B cell (primary cell): ENCODE measurements around the gene CBX4. TPM values are rescaled to one million over a fixed set of nuclear protein-coding genes. Genes with fewer than 3 reads are reported as not detected.
A peak's percentile ranks its signal among the peaks of the same experiment; 100 is the strongest.

Source experiments
- ATAC-seq: fragments of 200-7000 bp; cut with Tn5 transposase; one replicate; pipeline ENCODE4 v1.10.0; 2021; ENCODE audit warnings: low read depth, mild to moderate bottlenecking, moderate number of reproducible peaks, moderate library complexity
- CTCF ChIA-PET: fragments of 350-600 bp; sonication (Branson Sonifier 250); formaldehyde crosslinking; loops from one replicate; lab custom pipeline; 2021; ENCODE audit warnings: antibody characterized with exemption, inconsistent platforms; lab: Charles Lee
- POLR2A ChIA-PET: fragments of 350-600 bp; sonication (Branson Sonifier 250); formaldehyde crosslinking; loops from one replicate; lab custom pipeline; 2021; ENCODE audit warnings: antibody characterized with exemption; lab: Charles Lee
- DNase-seq: peaks from one replicate; pipeline ENCODE4 v3.0.0; 2013
- H2AFZ ChIP-seq: 2 replicates; pipeline ENCODE4 v1.6.1; 2012; ENCODE audit warnings: mild to moderate bottlenecking, low read depth, low read length; ENCODE audit not compliant: insufficient read depth, poor library complexity, severe bottlenecking
- H3K27ac ChIP-seq, 2 donors: 1 replicate in 1 of 2; 2 replicates in 1 of 2; pipeline ENCODE4 v1.5.1; 2012 to 2013; ENCODE audit warnings: low read length in 2 of 2, mild to moderate bottlenecking in 2 of 2, moderate library complexity in 1 of 2
- H3K27me3 ChIP-seq, 4 experiments: fragments of 200-600 bp in 1 of 4; sonication (generic) in 1 of 4; replicated peaks in 1 of 4; 1 replicate in 2 of 4; 2 replicates in 2 of 4; pipeline versions ENCODE4 v1.6.1 to v1.7.0; 2013 to 2016; ENCODE audit warnings: low read length in 3 of 4, mild to moderate bottlenecking in 2 of 4, mixed read lengths in 1 of 4, moderate library complexity in 1 of 4; ENCODE audit not compliant: insufficient read depth in 4 of 4, control insufficient read depth in 3 of 4; ENCODE audit errors: control extremely low read depth in 1 of 4
- H3K36me3 ChIP-seq, 2 experiments: replicated peaks in 1 of 2; 1 replicate in 1 of 2; 2 replicates in 1 of 2; pipeline versions ENCODE4 v1.6.1 to v1.7.1; 2013; ENCODE audit warnings: low read length in 1 of 2; ENCODE audit not compliant: insufficient read depth in 2 of 2, control insufficient read depth in 1 of 2; ENCODE audit errors: control extremely low read depth in 1 of 2, extremely low read depth in 1 of 2
- H3K4me1 ChIP-seq, 2 donors: fragments of 200-600 bp in 1 of 2; sonication (generic) in 1 of 2; 1 replicate in 1 of 2; 2 replicates in 1 of 2; pipeline versions ENCODE4 v1.5.1 to v1.6.1; 2013 to 2017; ENCODE audit warnings: low read length in 2 of 2; ENCODE audit not compliant: control insufficient read depth in 2 of 2, insufficient read depth in 2 of 2
- H3K4me2 ChIP-seq: replicated peaks from 2 replicates; pipeline ENCODE3; 2012; ENCODE audit warnings: mild to moderate bottlenecking, low read depth, low read length; ENCODE audit not compliant: poor library complexity, severe bottlenecking
- H3K4me3 ChIP-seq, 5 experiments: fragments of 200-600 bp in 1 of 5; sonication (generic) in 1 of 5; 1 replicate in 3 of 5; 2 replicates in 2 of 5; pipeline versions ENCODE4 v1.5.1 to v1.7.0; 2011 to 2016; ENCODE audit warnings: low read length in 4 of 5, mild to moderate bottlenecking in 4 of 5, low read depth in 2 of 5, control low read depth in 1 of 5, moderate library complexity in 1 of 5; ENCODE audit not compliant: insufficient read depth in 1 of 5; ENCODE audit errors: control extremely low read depth in 1 of 5, extremely low read depth in 1 of 5
- H3K79me2 ChIP-seq: fragments of 200-600 bp; sonication (generic); one replicate; pipeline ENCODE4 v1.6.0; 2016; ENCODE audit warnings: low read length; ENCODE audit not compliant: control insufficient read depth, insufficient read depth
- H3K9ac ChIP-seq: fragments of 200-600 bp; sonication (generic); 2 replicates; pipeline ENCODE4 v1.6.1; 2017; ENCODE audit warnings: mild to moderate bottlenecking, low read length, moderate library complexity
- H3K9me3 ChIP-seq, 3 donors: one replicate each; pipeline versions ENCODE4 v1.6.1 to v1.7.1; 2013; ENCODE audit warnings: low read length in 2 of 3; ENCODE audit not compliant: control insufficient read depth in 2 of 3, insufficient read depth in 1 of 3; ENCODE audit errors: control extremely low read depth in 1 of 3
- H4K20me1 ChIP-seq: 2 replicates; pipeline ENCODE4 v1.6.0; 2012; ENCODE audit warnings: mild to moderate bottlenecking, low read length; ENCODE audit not compliant: insufficient read depth, control insufficient read depth, poor library complexity, severe bottlenecking
- H3K27ac Mint-ChIP-seq: one replicate; pipeline ENCODE4 v1.8.0; 2021; ENCODE audit warnings: mixed read lengths
- H3K27me3 Mint-ChIP-seq: one replicate; pipeline ENCODE4 v1.8.0; 2021; ENCODE audit warnings: mixed read lengths
- H3K4me1 Mint-ChIP-seq: one replicate; pipeline ENCODE4 v1.8.0; 2021; ENCODE audit warnings: mixed read lengths
- H3K4me3 Mint-ChIP-seq: one replicate; pipeline ENCODE4 v1.8.0; 2021; ENCODE audit warnings: mixed read lengths
- H3K9me3 Mint-ChIP-seq: one replicate; pipeline ENCODE4 v1.8.0; 2022; ENCODE audit warnings: mixed read lengths; ENCODE audit not compliant: insufficient read depth
- EZH2 ChIP-seq: IDR thresholded peaks from 2 replicates; pipeline ENCODE4 v1.6.1; 2012; ENCODE audit warnings: borderline replicate concordance, low read depth, mild to moderate bottlenecking, moderate library complexity, low read length; ENCODE audit not compliant: insufficient read depth, poor library complexity, severe bottlenecking
- WGBS: methylation state at CpG from one replicate; pipeline ENCODE4 v1.1.5; 2013; ENCODE audit warnings: missing lambda C conversion rate; ENCODE audit not compliant: insufficient coverage; 5-methylcytosine and 5-hydroxymethylcytosine counted together
- intact Hi-C: fragments of 100-400 bp; cut with micrococcal nuclease; formaldehyde crosslinking; loops from one replicate; pipeline ENCODE4 v1.10.0; 2022
- polyA minus RNA-seq: library from RNA; depleted of rRNA, polyadenylated mRNA; stranded (reverse); fragments of >200 nt; gene quantifications from 2 replicates; pipeline ENCODE4 v1.2.3, GENCODE V29; 2012
- polyA plus RNA-seq: library from polyadenylated mRNA; depleted of rRNA; stranded (reverse); fragments of >200 nt; gene quantifications from 2 replicates; pipeline ENCODE4 v1.2.3, GENCODE V29; 2012
- total RNA-seq, 2 donors: library from RNA; stranded (reverse); fragments of 120-200 nt in 1 of 2; gene quantifications; 1 replicate in 1 of 2; 2 replicates in 1 of 2; pipeline versions ENCODE4 v1.2.3 to v1.2.4, GENCODE V29; 2013 to 2022
- TF ChIP-seq, protein P1 (sequence below): fragments of 200-600 bp; IDR thresholded peaks from one replicate; pipeline ENCODE4 v1.8.0; 2022; ENCODE audit warnings: antibody characterized with exemption, mild to moderate bottlenecking

Gene CBX4
- total RNA-seq: 73.2 and 81.9 TPM in 2 replicates
- 33.8 TPM for total RNA-seq (2013)
- polyA plus RNA-seq: 96.2 and 115 TPM in 2 replicates
- polyA minus RNA-seq: 88.6 and 94.1 TPM in 2 replicates

DNA sequence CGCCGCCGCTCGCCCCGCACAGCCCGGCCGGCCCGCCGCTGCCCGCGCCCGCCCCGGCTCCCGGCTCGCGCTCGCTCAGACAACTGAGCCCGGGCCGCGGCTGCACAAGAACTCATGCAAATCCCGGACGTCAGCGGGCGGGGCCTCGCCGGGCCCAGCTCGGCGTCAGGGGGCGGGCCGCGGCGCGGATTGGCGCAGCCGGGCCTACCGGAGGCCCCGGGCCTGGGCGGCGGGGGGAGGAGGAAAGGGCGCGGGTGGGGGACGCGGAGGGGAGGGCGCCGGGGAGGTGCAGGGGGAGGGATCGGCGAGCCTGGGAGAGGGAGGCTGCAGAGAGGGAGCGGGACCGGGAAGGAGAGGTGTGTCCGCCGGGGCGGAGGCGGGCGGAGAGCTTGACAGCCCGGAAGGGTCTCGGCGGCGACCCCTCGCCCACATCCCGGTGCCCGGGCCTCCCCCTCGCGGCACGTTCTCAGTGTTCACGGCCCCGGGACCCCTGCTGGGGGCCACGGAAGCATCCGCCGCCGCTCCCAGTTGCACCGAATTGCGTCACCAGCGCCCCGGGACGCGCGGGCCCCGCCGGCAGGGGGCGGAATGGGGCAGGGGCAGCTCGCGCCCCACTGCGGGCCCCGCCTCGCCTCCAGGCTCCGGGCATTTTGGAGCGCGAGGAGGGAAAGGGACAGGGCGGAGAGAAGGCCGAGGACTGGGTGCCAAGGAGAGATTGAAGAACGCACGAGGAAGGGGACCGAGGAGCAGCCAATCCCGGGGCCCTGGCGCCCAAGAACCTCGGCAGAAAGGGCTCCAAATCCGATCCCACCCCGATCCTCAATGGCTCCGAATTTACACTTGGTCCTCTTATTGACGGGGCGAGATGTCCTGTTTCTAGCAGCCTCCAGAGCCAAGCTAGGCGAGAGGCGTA, at the start of gene CBX4:
Gene CBX4 (minus strand): TSS at position 85 of the 913 bp plus-strand sequence. CDS start 189 bp downstream, outside the sequence.
- TF ChIP-seq EZH2: no peak
- TF ChIP-seq, protein P1, sequence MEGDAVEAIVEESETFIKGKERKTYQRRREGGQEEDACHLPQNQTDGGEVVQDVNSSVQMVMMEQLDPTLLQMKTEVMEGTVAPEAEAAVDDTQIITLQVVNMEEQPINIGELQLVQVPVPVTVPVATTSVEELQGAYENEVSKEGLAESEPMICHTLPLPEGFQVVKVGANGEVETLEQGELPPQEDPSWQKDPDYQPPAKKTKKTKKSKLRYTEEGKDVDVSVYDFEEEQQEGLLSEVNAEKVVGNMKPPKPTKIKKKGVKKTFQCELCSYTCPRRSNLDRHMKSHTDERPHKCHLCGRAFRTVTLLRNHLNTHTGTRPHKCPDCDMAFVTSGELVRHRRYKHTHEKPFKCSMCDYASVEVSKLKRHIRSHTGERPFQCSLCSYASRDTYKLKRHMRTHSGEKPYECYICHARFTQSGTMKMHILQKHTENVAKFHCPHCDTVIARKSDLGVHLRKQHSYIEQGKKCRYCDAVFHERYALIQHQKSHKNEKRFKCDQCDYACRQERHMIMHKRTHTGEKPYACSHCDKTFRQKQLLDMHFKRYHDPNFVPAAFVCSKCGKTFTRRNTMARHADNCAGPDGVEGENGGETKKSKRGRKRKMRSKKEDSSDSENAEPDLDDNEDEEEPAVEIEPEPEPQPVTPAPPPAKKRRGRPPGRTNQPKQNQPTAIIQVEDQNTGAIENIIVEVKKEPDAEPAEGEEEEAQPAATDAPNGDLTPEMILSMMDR: peak; percentile 74
- Histone ChIP-seq H3K27ac (peak within 1 kb of the TSS; percentile 66 to 67), H3K4me1 (peaks cover 71 to 83% of the 10 kb centered on the region in 2 donors), H3K27me3 (peaks cover 0 to 49% (median 31%) of the 10 kb centered on the region in 4 experiments), H2AFZ (peak within 1 kb of the TSS; percentile 54), H3K79me2 (peaks cover 36% of the 10 kb centered on the region), H3K4me2 (peak within 1 kb of the TSS; percentile 94), H3K9me3 (peaks cover 0 to 43% (median 0%) of the 10 kb centered on the region in 3 donors), H3K36me3 (peaks cover 0 to 19% of the 10 kb centered on the region in 2 experiments), H3K4me3 (peak within 1 kb of the TSS; percentile 63 to 99 (median 94)), H4K20me1 (peaks cover 79% of the 10 kb centered on the region), H3K9ac (peak within 1 kb of the TSS; percentile 85)
- Mint-ChIP-seq H3K4me1 (peaks cover 55% of the 10 kb centered on the region), H3K9me3 (no peaks in the 10 kb centered on the region), H3K27me3 (peaks cover 15% of the 10 kb centered on the region), H3K27ac (peak within 1 kb of the TSS; percentile 98), H3K4me3 (peak within 1 kb of the TSS; percentile 98)
- DNase-seq (peak; percentile 93), ATAC-seq (peak; percentile 73)
- POLR2A ChIA-PET: interaction anchor here (0.6 to 6.9 kb wide), 19 partner anchors 21 to 99 kb away, joined by 3 to 45 read pairs (median 4); partner anchors contain the start of gene CBX8
- intact Hi-C loops: loop anchor here (2.0 to 10.0 kb wide), 6 partner anchors 35 to 1705 kb away; partner anchors contain the start of genes ENPP7 and TMC8
- CTCF ChIA-PET: interaction anchor here (0.7 to 2.9 kb wide), 11 partner anchors 8 to 154 kb away, joined by 3 to 21 read pairs (median 3); partner anchors contain the start of gene CBX8
- WGBS: 3% methylated on average over 84 of the region's 103 CpGs
